HS-27A (cell line): ENCODE results near the gene DAPK3.
"Not testable (repeated sequence)": the region's sequence is repeated elsewhere in the genome, so short reads cannot be mapped to it uniquely, and the experiment has no call there.

Experiments
- DNase-seq: peaks from one replicate; pipeline ENCODE4 v3.0.0-alpha.2; 2012; ENCODE audit warnings: low read depth, missing footprints

The DAPK3 gene

GRCh38 chr19:4005436-4005835 lies 34.5 kb upstream of the DAPK3 start:
- not testable (repeated sequence) for DNase-seq

GRCh38 chr19:4000798-4001197 lies 29.9 kb upstream of the DAPK3 start:
- DNase-seq, result not testable (repeated sequence)

- DNase-seq, result not testable (repeated sequence)
Measured at GRCh38 chr19:3998667-3999412, 27.9 kb upstream of the DAPK3 start.

GRCh38 chr19:3995607-3996006 lies 24.7 kb upstream of the DAPK3 start:
- DNase-seq, result no peak

DNA sequence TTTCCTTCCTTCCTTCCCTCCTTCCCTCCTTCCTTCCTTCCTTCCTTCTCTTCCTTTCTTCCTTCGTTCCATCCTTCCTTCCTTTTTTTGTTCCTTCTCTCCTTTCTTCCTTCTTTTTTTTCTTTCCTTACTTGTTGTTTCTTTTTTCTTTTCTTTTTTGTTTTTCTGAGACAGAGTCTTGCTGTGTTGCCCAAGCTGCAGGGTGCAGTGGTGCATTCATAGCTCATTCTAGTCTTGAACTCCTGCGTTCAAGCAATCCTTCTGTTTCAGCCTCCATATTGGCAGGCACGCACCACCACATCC lies 19.9 kb upstream of the DAPK3 start:
- no peak for DNase-seq

- DNase-seq, result no peak
Measured at GRCh38 chr19:3987619-3988371, 16.9 kb upstream of the DAPK3 start.

- DNase-seq, result no peak
Measured at GRCh38 chr19:3986260-3987041, 15.6 kb upstream of the DAPK3 start.

GRCh38 chr19:3985643-3986259 lies 14.9 kb upstream of the DAPK3 start:
- no peak for DNase-seq

DNA sequence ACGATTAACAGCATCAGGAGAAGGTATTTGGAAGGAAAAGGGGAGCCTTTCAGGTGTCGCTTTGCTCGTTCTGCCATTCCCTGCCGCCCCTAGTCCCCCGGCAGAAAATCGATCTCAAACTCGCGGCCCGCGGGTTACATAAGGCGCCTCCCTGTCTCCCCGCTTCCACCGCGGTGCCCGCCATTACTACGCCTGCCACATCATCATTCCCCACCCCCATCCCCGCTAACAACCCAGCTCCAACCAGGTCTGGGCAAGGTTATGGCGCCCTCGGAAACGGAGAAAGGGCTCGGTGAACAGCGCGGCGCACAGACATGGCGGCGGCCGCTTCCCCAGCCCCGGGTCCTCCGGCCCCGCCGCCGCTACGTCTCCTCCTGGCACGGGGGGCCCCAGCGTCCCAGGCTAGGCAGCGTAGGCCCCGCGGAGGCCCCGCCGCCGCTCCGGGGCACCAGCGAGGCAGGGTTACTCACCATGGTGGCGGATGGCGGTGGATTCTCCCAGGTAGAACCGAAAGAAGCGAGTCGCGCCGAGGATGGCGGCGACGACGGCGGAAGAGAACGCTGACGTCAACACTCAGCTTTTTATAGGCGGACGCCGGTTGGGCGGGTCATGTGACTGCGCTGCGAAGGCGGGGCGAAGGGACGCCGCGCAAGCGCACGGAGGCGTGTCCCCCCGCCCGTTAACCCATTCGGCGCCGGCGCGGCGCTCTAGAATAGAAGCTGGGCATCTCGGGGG lies 14.2 kb upstream of the DAPK3 start, which contains the start of gene EEF2:
TSS of gene EEF2 (minus strand) at position 556 of the 735 bp plus-strand sequence. CDS start at position 473, 83 bp downstream.
- DNase-seq, result no peak

GRCh38 chr19:3984584-3984907 lies 13.6 kb upstream of the DAPK3 start:
- DNase-seq, result no peak

DNA sequence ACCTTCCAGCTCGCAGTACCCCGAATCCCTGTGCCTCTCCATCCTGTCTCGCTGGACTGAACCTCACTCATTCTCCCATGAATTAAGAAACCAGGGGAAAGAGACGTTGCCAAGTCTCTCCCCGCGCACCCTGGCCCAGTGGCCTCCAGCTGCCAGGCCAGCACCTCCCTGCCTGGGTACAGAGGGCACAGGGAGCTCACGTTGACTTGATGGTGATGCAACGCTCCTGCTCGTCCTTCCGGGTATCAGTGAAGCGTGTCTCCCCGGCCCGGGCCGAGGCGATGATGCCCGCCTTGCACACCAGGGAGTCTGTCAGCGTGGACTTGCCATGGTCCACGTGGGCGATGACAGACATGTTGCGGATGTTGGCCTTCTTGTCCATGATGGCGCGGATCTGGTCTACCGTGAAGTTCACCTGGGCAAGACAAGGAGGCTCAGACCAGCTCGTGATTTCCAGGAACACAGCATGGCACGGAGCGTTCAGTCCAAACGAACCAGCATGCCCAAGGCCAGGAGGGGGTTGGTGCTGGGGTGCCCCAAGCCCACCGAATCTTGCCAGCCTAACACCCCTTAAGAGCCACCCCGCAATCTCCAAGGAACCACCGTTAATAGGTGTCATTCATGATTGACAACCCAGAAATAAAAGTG lies 13.2 kb upstream of the DAPK3 start:
- DNase-seq, result no peak

GRCh38 chr19:3983542-3983914 lies 12.6 kb upstream of the DAPK3 start:
- no peak for DNase-seq

DNA sequence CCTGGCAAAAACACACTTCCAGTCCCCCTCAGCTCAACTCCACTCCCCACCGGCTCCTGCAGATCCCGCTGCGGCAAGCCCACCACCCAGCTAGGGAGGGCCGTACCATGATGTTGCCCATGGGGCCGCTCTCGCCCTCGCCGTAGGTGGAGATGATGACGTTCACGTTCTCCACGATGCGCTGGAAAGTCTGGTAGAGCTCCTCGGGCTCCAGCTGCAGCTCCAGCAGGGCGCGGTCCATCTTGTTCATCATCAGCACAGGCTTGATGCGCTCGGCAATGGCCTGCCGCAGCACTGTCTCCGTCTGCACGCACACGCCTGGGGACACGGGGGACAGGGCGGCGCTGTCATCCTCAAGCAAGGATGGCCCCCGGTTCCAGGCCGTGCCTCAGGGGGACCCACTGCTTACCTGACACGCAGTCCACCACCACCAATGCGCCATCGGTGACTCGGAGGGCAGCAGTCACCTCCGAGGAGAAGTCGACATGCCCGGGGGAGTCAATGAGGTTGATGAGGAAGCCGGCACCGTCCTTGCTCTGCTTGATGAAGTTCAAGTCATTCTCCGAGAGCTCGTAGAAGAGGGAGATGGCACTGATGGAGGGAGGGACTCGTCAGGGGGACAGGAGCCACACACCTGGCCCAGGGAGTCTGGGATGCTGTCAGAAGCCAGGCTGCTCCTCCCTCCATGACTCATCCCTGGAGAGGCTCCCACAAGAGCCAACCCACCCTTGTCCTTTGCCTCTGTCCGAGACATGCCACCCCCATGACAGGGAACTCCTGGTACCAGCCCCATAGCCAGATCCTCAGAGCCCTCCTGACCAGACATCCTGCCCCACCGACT lies 12.0 kb upstream of the DAPK3 start:
- DNase-seq, result no peak

DNA sequence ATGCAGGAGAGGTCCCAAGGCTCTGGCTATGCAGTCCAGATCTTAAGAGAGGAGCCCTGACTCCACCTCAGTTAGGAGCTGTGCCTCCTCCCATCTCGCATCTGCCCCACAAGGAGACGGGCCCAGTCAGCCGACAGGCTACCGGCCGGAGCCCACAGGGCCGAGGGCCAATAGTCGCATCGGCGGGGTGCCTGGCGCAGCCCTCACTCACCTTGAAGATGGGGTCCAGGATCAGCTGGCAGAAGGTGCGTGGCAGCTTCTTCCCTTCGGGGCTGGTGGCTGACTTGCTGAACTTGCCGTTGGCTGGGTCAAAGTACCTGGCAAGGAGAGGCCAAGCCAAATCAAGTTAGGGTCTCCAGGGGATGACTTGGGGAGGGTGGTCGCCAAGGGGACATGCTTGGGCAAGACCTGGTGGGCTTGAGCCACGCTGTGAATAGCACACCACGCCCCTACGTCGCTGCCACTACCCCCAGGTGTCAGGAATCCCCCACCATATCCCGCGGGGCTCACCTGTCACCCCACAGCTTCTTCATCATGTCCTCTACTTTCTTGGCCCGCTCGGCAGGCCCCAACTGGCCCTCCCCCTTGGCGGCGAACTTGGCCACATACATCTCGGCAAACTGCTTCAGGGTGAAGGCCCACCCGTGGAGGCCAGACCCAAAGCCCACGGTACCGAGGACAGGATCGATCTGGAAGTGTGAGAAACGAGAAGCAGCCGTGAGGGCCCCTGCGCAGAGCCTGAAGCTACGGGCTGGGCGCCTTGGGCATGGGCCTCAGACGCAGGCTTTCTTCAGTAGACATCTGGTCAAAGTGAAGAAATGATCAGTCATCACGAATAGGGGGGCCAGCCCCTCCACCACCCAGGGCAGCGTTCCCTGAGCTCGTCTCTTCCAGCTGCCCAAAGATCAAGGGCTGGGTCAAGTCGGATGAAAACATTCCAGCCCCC lies 11.1 kb upstream of the DAPK3 start:
- DNase-seq, result no peak

GRCh38 chr19:3981373-3981735 lies 10.5 kb upstream of the DAPK3 start:
- no peak for DNase-seq

- no peak for DNase-seq
Measured at GRCh38 chr19:3980353-3981251, 9.7 kb upstream of the DAPK3 start.

GRCh38 chr19:3979674-3980352 lies 8.9 kb upstream of the DAPK3 start:
- no peak for DNase-seq

- DNase-seq, result no peak
Measured at GRCh38 chr19:3979289-3979673, 8.4 kb upstream of the DAPK3 start.
